Aorta (tissue), 5 donors: Measurements from ENCODE around the gene SAMD4A. TPM values are rescaled to one million over a fixed set of nuclear protein-coding genes. Genes with fewer than 3 reads are reported as not detected.
A peak's percentile ranks its signal among the peaks of the same experiment; 100 is the strongest.

ENCODE experiments used
- ATAC-seq: fragments of 200-7000 bp; cut with Tn5 transposase; one replicate; pipeline ENCODE4 v1.9.1; 2022; ENCODE audit warnings: moderate library complexity; ENCODE audit not compliant: low FRiP score
- DNase-seq, 2 donors: peaks; one replicate each; pipeline ENCODE4 v3.0.0-alpha.2; 2020
- H3K27ac ChIP-seq, 2 donors: one replicate each; pipeline ENCODE4 v1.5.1; 2013; ENCODE audit warnings: low read length in 2 of 2, mild to moderate bottlenecking in 2 of 2, moderate library complexity in 2 of 2, control low read depth in 1 of 2, inconsistent platforms in 1 of 2, low read depth in 1 of 2
- H3K27me3 ChIP-seq, 2 donors: one replicate each; pipeline ENCODE4 v1.6.1; 2013; ENCODE audit warnings: control low read depth in 1 of 2, low read length in 1 of 2, mild to moderate bottlenecking in 1 of 2, moderate library complexity in 1 of 2; ENCODE audit not compliant: insufficient read depth in 2 of 2, control insufficient read depth in 1 of 2
- H3K36me3 ChIP-seq, 2 donors: one replicate each; pipeline ENCODE4 v1.6.1; 2013; ENCODE audit warnings: control low read depth in 1 of 2, low read length in 1 of 2, mild to moderate bottlenecking in 1 of 2; ENCODE audit not compliant: insufficient read depth in 2 of 2, control insufficient read depth in 1 of 2
- H3K4me1 ChIP-seq, 2 donors: one replicate each; pipeline ENCODE4 v1.6.1; 2013; ENCODE audit warnings: low read length in 2 of 2, control low read depth in 1 of 2, mild to moderate bottlenecking in 1 of 2, moderate library complexity in 1 of 2; ENCODE audit not compliant: insufficient read depth in 2 of 2, control insufficient read depth in 1 of 2
- H3K4me3 ChIP-seq, 2 donors: one replicate each; pipeline ENCODE4 v1.5.1; 2013; ENCODE audit warnings: low read length in 2 of 2, control low read depth in 1 of 2, mild to moderate bottlenecking in 1 of 2
- H3K9me3 ChIP-seq: one replicate; pipeline ENCODE4 v1.6.1; 2013; ENCODE audit warnings: mild to moderate bottlenecking, low read length; ENCODE audit not compliant: control insufficient read depth
- WGBS, 2 donors: extraction: QIAGEN DNeasy Blood & Tissue Kit; methylation state at CpG; one replicate each; pipeline ENCODE4 v1.1.7; 2013; 5-methylcytosine and 5-hydroxymethylcytosine counted together
- intact Hi-C, 2 donors: fragments of 100-400 bp; cut with DNase I; formaldehyde crosslinking; loops; one replicate each; pipeline versions ENCODE4 v1.14.2 to v1.15.0; 2022
- polyA plus RNA-seq, 2 donors: library from polyadenylated mRNA; stranded (reverse); fragments of 200-250 nt; gene quantifications; one replicate each; pipeline ENCODE4 v1.2.3, GENCODE V29; 2013
- total RNA-seq, 2 donors: library from RNA; stranded (reverse); fragmentation: NEBNext Ultra II Directional; extraction: Animal tissue kit (Norgen Biotek cat#: 25700); gene quantifications; one replicate each; pipeline ENCODE4 v1.2.1, GENCODE V29; 2021
- donor health status: healthy with polysubstance abuse.
- donor health status: Bipolar disorder and iron deficiency.
- donor health status: DM: no; HTN: no; CAD: no.
- donor health status: DM: no; HTN: no; CAD: no.
- donor health status: DM: yes; HTN: yes; CAD: no.

Gene SAMD4A
- total and polyA plus RNA-seq, 4 donors: 18.8 to 386 (median 102) TPM

DNA sequence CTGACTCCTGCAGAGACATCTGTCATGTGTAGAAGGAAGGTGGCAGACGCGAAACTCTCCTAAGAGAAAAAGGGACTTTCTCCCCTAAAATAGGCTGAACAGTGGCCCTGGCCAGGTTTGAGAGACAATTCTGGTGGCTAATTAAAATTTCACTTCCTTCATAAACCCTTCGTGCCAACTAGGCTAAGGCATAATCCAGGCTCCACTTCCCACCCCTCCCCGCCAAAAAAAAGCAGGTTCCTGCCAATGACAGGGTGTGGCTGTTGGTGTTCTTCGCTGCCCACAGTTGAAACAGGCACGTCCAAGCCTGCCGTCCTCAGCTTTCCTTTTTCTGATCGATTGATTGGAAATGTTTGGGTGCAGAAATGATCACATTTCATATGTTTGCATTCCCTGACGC, 191.1 kb downstream of the SAMD4A start:
- Histone ChIP-seq H3K4me1 (no peaks in the 10 kb centered on the region), H3K27ac (no peak overlapping the region), H3K4me3 (no peak overlapping the region), H3K27me3 (no peaks in the 10 kb centered on the region), H3K9me3 (no peaks in the 10 kb centered on the region), H3K36me3 (peaks cover 3 to 7% of the 10 kb centered on the region in 2 donors)
- no peak for DNase-seq
- no peak for ATAC-seq
- WGBS, 2 donors: 73 to 77% methylated on average over 9 of the region's 9 CpGs
- intact Hi-C loops: no loop called here

DNA sequence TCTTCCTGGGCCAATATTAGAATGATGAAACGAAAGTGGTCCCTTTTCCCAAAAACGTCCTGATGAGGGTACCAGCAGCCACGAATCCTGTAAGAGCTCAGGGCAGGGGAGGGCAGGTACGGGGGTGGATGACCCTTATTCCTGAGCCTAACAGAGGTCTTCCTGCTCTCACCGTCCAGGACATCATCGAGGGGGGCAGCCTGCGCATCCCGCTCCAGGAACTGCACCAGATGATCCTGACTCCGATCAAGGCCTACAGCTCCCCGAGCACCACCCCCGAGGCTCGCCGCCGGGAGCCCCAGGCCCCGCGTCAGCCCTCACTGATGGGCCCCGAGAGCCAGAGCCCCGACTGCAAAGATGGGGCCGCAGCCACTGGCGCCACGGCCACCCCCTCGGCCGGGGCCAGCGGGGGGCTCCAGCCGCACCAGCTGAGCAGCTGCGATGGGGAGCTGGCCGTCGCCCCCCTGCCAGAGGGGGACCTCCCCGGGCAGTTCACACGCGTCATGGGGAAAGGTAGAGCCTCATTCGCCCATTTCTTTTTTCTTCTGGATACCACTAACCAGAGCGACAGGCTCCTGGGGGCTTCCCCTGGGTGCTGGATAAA, 193.2 kb downstream of the SAMD4A start:
- Histone ChIP-seq H3K4me1 (no peaks in the 10 kb centered on the region), H3K27me3 (no peaks in the 10 kb centered on the region), H3K4me3 (no peak overlapping the region), H3K27ac (no peak overlapping the region), H3K9me3 (no peaks in the 10 kb centered on the region), H3K36me3 (peaks cover 7% of the 10 kb centered on the region in 2 donors)
- ATAC-seq (no peak), DNase-seq (no peak)
- WGBS, 2 donors: 89 to 91% methylated on average over 33 of the region's 33 CpGs
- intact Hi-C loops: no loop called here

DNA sequence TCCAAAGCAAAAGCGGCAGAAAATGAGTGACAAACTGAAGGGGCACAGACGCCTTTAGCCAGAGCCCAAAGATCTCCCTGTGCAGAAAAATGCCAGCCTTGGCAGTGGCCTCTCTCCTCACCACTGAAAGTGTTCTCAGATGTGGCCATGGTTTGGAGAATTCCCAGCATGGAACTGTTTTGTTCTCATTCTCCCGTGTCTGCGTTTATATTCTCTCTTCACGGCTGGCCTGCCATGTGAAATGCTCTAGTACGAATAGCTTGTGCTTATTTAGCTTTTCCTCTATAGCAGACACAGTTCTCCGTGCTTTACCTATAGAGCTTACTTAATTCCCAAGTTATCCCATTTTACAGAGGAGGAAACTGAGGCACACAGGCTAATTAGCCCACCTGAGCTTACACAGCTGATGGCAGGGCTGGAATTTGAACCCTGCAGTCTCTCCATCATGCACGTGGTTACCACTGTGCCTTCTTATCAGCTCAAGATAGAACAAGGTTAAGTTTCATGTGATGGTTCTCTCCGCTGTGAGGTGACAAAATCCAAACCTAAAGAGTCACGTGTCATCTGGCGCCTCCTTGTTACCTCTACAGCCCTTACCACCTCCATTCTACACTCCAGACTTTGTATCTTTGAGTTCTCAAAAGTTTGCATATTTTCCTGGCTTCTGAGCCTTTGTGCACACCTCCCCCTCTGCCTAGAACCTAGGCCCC, 194.1 kb downstream of the SAMD4A start:
- intact Hi-C loops: no loop called here
- no peaks in the 10 kb centered on the region for H3K27me3 ChIP-seq
- 78% methylated on average over 11 of the region's 11 CpGs for WGBS, 2 donors

DNA sequence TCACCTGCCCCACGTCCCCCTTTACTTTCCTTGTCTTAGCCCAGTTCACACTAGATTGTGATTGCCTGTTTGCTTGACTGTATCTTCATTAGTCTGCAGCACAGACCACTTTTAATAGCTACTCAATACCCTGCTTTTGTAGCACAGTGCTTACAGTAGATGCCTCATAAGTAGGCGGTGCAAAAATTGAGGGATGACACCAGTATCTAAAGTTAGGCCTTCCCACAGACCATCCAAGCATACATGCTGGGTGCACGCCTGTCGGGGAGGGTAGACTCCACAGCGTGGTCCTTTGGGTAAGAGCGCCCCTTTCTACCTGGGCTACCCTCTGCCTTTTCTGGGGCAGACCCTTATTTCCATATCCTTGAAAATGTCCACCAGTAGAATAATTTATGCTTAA, 194.9 kb downstream of the SAMD4A start:
- H3K27me3 ChIP-seq: no peaks in the 10 kb centered on the region
- H3K4me3 ChIP-seq: no peak overlapping the region
- no peaks in the 10 kb centered on the region for H3K9me3 ChIP-seq
- no peak for ATAC-seq
- DNase-seq: no peak
- intact Hi-C loops: no loop called here
- no peak overlapping the region for H3K27ac ChIP-seq
- no peaks in the 10 kb centered on the region for H3K4me1 ChIP-seq
- 91 to 95% methylated on average over 6 of the region's 6 CpGs for WGBS, 2 donors
- peaks cover 7 to 14% of the 10 kb centered on the region in 2 donors for H3K36me3 ChIP-seq

More for the DNA sequence above, 194.1 kb downstream of the SAMD4A start:
- Histone ChIP-seq H3K9me3 (no peaks in the 10 kb centered on the region), H3K4me3 (no peak overlapping the region), H3K36me3 (peaks cover 7% of the 10 kb centered on the region in 2 donors), H3K4me1 (no peaks in the 10 kb centered on the region), H3K27ac (no peak overlapping the region)
- DNase-seq (no peak), ATAC-seq (no peak)

DNA sequence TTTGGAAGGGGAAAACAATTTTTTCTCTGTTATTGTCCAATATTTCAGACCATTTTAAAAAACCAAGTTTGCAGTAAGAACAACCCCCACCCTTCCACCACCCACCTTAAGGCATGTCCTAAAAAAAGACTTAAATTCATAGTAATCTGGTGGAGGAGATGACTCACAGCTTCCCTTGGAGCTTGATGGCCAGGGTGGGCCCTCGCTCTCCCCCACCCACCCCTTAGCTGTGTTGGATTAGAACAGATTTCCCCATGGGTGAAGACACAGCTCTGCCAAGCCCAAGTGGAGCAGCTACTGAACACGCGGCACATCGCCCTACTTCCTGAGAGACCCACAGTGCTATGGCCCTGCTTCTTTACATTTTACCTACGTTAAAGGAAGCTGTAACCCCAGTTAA, 195.4 kb downstream of the SAMD4A start:
- H3K9me3 ChIP-seq: no peaks in the 10 kb centered on the region
- H3K36me3 ChIP-seq: peaks cover 7 to 14% of the 10 kb centered on the region in 2 donors
- intact Hi-C loops: no loop called here
- WGBS, 2 donors: 43 to 50% methylated on average over 5 of the region's 5 CpGs
- H3K27me3 ChIP-seq: no peaks in the 10 kb centered on the region
- H3K27ac ChIP-seq: no peak overlapping the region
- H3K4me3 ChIP-seq: no peak overlapping the region
- H3K4me1 ChIP-seq: no peaks in the 10 kb centered on the region
- no peak for DNase-seq
- no peak for ATAC-seq

DNA sequence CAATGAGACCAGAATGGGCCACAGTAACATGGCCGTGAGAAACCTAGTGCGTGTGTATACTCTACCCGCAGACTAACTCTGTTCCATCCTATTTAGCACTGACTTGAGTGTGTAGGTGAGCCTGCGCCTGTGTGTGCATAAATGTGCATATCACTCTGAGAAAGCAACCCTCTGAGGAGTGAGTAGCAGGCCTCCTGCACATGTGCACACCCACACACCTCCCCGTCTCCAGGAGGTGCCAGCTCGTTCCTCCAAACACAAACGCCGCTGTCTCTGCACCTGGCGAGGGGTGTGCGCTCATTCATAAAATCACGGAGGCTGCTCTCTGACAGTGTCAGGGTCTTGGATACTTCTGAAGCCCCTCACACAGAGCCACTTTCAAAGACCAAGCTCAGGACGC, 196.8 kb downstream of the SAMD4A start:
- DNase-seq: no peak
- no peak for ATAC-seq
- 86 to 88% methylated on average over 12 of the region's 12 CpGs for WGBS, 2 donors
- H3K27ac ChIP-seq: no peak overlapping the region
- H3K4me1 ChIP-seq: no peaks in the 10 kb centered on the region
- H3K27me3 ChIP-seq: no peaks in the 10 kb centered on the region
- H3K9me3 ChIP-seq: no peaks in the 10 kb centered on the region
- intact Hi-C loops: no loop called here
- H3K36me3 ChIP-seq: peaks cover 7 to 16% of the 10 kb centered on the region in 2 donors
- H3K4me3 ChIP-seq: no peak overlapping the region

DNA sequence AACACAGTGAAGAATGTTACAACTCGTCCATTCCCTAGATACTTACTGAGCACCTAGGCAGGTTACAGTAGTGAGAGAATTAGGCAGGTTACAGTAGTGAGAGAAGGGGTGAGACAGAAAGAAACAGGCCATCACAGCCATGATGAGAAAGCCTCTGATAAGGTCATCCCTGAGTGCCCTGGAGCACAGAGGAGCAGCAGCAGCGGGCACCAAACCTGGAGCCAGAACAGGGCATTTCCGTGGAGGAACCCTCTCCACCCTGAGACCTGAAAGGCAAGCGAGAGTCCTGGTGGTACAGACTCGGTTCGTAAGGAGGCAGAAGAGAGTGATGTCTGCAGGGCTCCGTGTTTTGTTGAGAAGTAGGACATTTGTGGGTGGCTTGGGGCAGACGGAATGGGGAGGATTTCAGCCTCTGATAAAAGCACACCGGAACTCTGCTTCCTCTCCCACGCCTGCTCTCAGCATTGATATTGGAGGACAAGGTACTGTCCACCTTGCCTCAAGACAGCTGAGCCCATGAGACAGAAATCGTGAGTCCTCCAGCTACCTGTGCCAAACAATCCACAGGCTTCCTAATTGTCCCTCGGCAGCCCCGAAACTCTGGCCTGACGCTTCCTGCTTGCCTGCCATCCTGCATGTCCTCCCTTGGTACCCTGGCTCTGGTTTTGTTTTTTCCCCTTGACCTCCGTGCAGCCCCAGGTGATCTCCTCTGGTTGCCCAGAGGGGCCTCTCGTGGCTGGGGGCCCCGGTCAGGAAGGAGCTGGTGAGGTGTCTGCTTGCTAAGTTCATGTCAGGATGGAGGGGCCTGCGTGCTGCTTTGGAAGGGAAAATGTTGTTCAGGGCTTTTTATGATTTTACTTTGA, 199.6 kb downstream of the SAMD4A start:
- intact Hi-C loops: no loop called here
- ATAC-seq (no peak), DNase-seq (no peak)
- H3K4me1 ChIP-seq: peaks cover 3 to 4% of the 10 kb centered on the region in 2 donors
- H3K36me3 ChIP-seq: peaks cover 3 to 16% of the 10 kb centered on the region in 2 donors
- H3K27me3 ChIP-seq: no peaks in the 10 kb centered on the region
- 85% methylated on average over 18 of the region's 18 CpGs for WGBS, 2 donors
- peak overlapping the region in 1 of 2 donors; percentile 21 for H3K27ac ChIP-seq
- H3K4me3 ChIP-seq: no peak overlapping the region
- no peaks in the 10 kb centered on the region for H3K9me3 ChIP-seq

DNA sequence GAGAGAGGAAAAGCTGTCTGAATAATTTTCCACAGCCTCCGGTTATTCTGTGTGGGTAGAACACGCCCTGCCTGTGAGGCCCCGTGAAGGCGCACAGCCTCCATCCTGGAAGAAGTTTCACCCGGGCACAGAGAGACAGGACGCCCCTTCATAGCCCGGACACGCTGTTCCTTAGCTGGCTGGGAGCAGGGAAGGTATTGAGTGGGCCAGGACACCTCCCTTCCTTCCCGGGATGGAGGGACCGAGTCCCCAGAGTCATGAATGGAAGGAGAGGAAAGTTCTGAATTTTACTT, 200.2 kb downstream of the SAMD4A start:
- no peak for ATAC-seq
- 84 to 88% methylated on average over 10 of the region's 10 CpGs for WGBS, 2 donors

More for the DNA sequence above, 200.2 kb downstream of the SAMD4A start:
- intact Hi-C loops: no loop called here
- Histone ChIP-seq H3K4me1 (peaks cover 4 to 7% of the 10 kb centered on the region in 2 donors), H3K27ac (peak overlapping the region in 1 of 2 donors; percentile 48), H3K27me3 (no peaks in the 10 kb centered on the region), H3K9me3 (no peaks in the 10 kb centered on the region), H3K36me3 (peaks cover 0 to 16% of the 10 kb centered on the region in 2 donors), H3K4me3 (no peak overlapping the region)
- no peak for DNase-seq
